HG03175 (cell line): ENCODE results near the gene STAT5B.
"Not testable (repeated sequence)": the region's sequence is repeated elsewhere in the genome, so short reads cannot be mapped to it uniquely, and the experiment has no call there.

Experiments used
- ATAC-seq: cut with Tn5 transposase; IDR thresholded peaks from one replicate; pipeline ENCODE4 v1.9.1; 2021; ENCODE audit warnings: mild to moderate bottlenecking, moderate library complexity; ENCODE audit not compliant: unreplicated experiment

The STAT5B gene

GRCh38 chr17:42271006-42271778 is 5.0 kb downstream of the STAT5B start:
- no peak for ATAC-seq

GRCh38 chr17:42270596-42270995 is 5.6 kb downstream of the STAT5B start:
- ATAC-seq = no peak

DNA sequence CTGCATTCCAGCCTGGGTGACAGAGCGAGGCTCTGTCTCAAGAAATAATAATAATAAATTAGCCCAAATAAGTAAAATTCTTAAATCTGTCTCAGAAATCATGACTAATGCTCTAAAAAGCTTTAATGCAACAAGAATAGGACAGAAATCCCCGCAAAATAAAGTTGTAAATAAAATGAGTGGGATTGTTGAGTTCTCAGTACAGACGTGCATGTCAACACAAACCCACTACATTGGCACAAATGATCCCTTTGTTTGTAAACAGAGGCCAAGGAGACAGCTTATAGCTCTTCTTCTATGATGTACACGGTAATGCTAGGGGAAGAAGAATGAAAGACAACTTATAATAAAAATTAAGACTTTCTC is 6.0 kb downstream of the STAT5B start:
- no peak for ATAC-seq

DNA sequence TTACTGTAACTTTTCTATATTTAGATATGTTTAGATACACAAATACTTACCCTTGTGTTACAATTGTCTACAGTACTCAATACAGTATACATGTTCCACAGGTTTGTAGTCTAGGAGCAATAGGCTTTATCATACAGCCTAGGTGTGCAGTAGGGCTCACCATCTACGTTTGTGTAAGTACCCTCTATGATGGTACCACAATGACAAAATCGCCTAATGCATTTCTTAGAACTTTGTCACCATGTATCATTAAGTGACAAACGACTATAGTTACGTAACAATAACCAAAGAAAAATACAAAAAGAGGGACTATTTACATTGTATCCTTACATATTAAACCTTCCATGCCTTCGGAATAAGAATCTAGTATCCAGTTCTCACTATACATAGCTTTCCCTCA is 8.0 kb downstream of the STAT5B start:
- no peak for ATAC-seq

DNA sequence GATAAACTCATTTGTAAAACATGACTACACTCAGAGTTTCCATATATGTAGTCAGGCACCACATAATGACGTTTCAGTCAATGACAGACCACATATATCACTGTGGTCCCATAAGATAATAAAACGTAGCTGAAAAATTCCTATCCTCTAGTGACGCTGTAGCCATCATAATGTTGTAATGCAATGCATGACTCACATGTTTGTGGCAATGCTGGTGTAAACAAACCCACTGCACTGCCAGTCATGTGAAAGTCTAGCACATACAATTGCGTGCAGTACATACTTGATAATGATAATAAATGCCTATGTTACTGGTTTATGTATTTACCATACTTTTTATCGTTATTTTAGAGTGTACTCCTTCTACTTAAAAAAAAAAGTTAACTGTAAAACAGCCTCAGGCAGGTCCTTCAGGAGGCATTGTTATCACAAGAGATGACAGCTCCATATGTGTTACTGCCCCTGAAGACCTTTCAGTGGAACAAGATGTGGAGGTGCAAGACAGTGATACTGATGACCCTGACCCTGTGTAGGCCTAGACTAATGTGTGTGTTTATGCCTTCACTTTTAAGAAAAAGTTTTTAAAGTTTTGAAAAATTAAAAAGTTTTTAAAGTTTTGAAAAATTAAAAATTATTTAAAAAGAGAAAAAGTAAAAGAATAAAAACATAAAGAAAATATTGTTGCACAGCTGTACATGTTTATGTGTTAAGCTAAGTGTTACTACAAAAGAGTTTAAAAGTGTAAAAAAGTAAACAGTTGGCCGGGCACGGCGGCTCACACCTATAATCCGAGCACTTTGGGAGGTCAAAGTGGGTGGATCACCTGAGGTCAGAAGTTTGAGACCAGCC is 9.0 kb downstream of the STAT5B start:
- no peak for ATAC-seq

DNA sequence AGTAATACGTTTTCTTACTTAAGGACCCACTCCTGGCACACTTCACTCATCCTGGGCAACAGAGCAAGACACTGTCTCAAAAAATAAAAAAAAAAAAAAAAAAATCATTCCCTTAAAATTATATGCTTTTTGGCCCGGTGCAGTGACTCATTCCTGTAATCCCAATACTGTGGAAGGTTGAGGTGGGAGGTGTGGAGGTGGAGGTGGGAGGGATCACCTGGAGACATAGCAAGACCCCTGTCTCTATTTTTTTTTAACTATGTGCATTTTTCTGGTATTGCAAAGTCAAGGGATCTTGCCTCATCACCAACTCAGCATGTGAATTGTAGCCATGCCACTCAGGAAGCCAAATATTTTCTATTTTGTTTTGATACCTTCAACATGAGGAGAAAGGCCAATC is 9.7 kb downstream of the STAT5B start:
- ATAC-seq = no peak

- not testable (repeated sequence) for ATAC-seq
Measured at GRCh38 chr17:42264366-42264765, 11.8 kb downstream of the STAT5B start.

GRCh38 chr17:42260318-42260717 is 15.9 kb downstream of the STAT5B start:
- ATAC-seq = no peak

- no peak for ATAC-seq
Measured at GRCh38 chr17:42255445-42255844, 20.7 kb downstream of the STAT5B start.

DNA sequence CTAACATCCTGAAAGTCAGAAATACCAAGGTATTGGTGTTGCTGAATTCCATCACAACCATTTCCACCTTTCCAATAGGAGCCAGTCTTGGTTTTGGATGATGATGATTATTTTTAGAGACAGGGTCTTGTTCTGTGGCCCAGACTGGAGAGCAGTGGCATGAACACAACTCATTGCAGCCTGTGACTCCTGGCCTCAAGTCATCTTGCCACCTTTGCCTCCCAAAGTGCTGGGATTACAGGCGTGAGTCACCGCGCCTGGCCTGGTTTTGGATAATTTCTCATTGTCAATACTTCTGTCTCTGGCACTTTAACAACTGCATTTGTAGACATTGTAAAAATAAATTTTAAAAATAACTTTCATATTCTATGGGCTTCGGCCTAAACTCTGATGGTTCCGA is 22.6 kb downstream of the STAT5B start:
- ATAC-seq = no peak

- no peak for ATAC-seq
Measured at GRCh38 chr17:42252597-42253550, 23.3 kb downstream of the STAT5B start.

DNA sequence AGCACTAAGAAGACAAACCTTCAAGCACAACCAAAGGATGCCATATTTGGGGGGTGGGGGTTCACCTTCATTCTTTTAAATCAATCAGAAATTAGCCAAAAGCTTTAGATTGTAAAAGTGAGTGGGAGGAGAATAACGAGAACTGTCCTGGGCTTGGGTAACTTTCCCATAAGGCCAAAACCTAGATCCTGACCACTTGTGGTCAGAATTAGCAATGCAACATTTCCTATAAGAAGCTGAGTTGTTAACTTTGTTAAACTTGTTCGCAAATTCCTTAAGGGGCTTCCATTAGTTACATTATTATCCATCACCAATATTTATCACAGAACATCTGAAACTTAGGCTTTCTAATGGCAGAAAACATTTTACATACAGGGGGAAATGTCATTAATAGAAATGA is 25.1 kb downstream of the STAT5B start:
- no peak for ATAC-seq

DNA sequence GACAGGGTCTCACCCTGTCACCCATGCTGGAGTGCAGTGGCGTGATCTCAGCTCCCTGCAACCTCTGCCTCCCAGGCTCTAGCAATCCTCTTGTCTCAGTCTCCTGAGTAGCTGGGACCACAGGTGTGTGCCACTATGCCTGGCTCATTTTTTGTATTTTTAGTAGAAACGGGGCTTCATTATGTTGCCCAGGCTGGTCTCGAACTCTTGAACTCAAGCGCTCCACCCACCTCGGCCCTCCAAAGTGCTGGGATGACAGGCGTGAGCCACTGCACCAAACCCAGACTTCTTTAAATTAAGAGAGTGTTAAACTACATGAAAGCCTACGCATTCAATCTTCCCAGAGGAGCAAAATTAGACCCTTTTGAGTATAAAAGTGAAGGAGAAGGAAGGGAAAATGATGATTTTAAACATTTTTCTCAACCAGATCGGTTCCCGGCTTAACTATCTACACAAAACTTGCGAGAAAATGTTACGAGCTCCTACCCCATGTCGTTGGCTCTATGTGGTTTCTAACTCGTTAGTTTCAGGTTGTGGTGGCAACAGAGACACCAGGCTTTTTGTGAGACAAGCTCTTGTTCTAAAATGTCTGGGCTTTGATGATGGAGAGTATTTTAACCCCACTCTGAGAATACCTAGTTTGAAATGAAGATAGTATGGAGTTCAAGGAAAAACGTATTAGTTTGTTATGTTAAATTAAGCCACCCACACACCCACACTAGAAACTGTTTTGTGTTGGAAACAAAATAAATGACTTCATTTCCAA is 26.3 kb downstream of the STAT5B start:
- ATAC-seq = no peak

GRCh38 chr17:42248351-42249179 is 27.6 kb downstream of the STAT5B start:
- ATAC-seq = peak; percentile 85

DNA sequence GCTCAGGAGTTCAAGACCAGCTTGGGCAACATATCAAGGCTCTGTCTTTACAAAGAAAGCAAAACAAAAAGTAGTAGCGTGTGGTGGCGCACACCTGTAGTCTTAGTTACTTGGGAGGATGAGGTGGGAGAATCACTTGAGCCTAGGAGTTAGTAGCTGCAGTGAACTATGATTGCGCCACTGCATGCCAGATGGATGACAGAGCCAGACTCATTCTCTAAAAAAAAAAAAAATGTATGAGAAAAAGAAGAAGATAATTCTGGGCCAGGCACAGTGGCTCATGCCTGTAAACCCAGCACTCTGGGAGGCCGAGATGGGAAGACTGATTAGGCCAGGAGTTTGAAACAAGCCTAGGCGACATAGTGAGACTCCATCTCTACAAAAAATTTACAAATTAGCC is 28.5 kb downstream of the STAT5B start:
- no peak for ATAC-seq

DNA sequence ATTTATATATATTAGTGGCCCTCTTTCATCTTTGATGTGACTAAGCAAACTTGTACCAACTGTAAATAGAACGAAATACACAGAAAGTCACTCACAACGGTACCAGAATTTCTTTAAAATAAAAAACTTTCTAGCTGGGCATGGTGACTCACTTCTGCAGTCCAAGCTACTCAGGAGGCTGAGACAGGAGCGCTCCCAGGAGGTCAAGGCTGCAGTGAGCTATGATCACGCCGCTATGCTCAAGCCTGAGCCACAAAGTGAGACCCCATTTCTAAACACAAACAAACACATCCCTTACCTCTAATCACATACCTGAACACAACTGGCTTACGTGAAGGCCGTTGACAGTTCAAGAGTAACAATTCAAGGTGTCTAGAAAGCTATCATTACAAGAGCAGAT is 29.7 kb downstream of the STAT5B start:
- ATAC-seq = no peak

- ATAC-seq = not testable (repeated sequence)
Measured at GRCh38 chr17:42245183-42245582, 31.0 kb downstream of the STAT5B start.

GRCh38 chr17:42244116-42244515 is 32.1 kb downstream of the STAT5B start:
- not testable (repeated sequence) for ATAC-seq

- no peak for ATAC-seq
Measured at GRCh38 chr17:42243493-42243982, 32.7 kb downstream of the STAT5B start.
